RCC 7860 (cell line): ENCODE results near the gene DYNC2LI1.

ENCODE experiments used
- DNase-seq: peaks from one replicate; pipeline ENCODE4 v3.0.0-alpha.2; 2015; ENCODE audit warnings: low spot score
- FAIRE-seq: peaks from 2 replicates; lab custom pipeline; 2012; peaks lifted over from hg19 to GRCh38; lab: Jason Lieb, UNC

Gene DYNC2LI1

DNA sequence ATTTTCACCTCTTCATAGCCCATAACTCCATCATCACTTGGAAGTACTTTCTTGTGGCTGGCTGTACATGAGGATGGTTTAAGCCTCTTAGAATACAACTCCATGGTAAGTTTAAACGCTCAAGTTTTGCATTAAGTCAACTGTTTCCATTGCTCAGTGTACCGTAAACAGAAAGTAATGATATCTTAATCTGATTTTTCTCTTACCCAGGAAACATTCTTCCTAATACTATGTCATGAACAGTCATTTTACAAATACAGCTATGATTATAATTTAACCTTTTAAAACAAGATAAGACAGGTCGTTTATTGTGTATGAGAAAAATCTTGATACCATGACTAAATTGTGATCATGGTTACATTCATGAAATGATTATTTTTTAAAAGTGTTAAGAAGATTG, 11.6 kb upstream of the DYNC2LI1 start:
- peak; percentile 98 for FAIRE-seq

DNA sequence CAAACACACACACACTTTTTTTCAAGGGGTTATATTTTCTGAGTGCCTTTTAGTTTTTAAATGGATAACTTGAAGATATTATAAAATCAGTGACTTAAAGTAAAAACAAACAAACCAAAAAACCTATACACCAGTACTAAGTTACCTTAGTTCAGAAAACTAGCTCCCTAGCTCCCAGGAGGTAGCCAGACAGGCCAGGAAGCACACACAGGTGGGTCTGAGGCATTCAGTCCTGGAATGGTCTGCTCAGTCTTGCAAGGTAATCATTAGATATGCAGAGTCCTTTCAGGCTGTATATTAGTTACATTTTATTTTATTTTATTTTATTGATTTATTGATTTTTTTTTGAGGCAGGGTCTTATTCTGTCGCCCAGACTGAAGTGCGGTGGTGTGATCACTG, 10.7 kb upstream of the DYNC2LI1 start:
- no peak for FAIRE-seq
- peak; percentile 13 for DNase-seq

More for the DNA sequence above, 11.6 kb upstream of the DYNC2LI1 start:
- peak; percentile 83 for DNase-seq

DNA sequence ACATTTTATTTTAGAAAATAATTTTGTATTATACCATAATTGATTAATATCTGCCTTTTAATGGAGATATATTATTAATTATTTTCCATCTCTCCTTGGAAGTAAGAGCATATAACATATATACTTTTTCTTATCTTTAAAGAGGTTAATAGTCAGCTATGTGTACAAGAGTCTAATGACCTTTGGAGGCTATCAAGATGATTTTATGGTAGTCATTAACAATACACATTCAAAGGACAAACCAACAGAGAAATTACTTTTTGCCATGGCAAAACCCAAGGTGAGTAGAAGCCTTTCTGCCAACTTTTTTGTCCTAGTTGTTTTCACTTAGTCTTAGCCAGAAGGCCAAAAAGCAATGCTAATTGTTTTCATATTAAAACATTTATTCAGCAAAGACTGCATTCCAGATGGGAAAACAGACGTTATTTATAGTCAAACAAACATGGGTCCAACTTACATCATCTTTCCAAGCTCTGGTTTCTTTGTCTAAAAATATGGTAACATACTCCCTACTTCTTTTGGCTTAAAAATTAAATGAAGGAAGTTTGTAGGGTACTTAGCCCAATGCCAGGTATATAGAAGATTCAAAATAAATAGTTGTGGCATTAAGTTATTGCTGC, 9.6 kb upstream of the DYNC2LI1 start:
- FAIRE-seq (peak; percentile 27), DNase-seq (no peak)

DNA sequence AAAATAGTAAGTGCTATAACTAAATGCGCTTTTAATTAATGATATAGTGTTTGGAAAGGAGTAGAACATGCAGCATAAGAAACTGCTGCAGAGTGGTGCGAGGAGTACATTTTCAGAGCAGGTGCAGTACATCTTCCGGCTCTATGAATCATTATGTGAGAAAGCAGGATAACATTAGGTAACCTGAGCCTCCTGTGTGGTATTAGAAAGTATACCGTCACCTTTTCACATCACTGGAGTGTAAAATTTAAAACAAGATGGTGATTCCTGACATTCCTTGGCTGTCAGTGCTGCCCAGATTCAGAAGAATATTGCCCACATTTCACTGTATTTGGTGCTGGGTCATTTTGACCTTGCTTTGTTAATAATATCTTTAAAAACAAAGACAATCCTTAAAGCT, 7.8 kb upstream of the DYNC2LI1 start:
- peak; percentile 73 for FAIRE-seq
- peak; percentile 55 for DNase-seq

DNA sequence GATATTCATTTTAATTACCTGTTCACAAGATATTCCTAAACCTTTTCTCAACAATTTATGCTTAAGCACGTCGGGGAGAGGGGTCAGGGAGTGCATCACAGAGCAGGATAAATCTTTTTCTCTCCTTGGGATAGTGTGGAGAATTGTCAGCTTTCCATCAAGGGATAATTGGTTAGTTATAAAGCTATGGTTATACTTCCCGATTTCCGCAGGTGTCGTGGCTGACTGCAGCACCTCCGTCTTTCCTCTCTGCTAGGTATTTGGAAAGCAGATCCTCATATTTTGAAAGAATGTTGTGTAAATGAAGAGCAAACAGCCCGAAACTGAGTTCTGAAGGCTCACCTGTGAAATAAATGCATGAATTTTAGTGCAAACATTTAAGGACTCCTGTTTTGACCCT, 778 bp downstream of the DYNC2LI1 start:
- no peak for DNase-seq
- no peak for FAIRE-seq

DNA sequence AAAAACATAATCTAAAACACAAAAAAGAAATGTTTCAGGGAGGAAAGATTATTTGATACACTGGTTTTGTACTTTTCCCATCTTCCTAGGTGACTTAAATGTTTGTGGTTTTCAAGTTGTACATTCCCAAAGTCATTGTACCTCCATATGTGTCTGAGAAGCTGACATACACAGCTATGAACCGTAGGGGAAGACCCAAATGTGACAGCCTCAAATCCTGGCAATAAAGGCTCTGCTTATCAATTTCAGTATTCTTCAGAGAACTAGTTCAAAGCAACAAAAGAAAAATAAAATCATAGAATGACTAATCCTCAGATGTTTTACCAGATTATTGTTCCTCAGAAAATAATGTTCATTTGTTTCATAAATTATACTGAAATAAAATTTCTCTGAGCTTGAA, 2.5 kb downstream of the DYNC2LI1 start:
- DNase-seq = no peak
- FAIRE-seq = no peak

DNA sequence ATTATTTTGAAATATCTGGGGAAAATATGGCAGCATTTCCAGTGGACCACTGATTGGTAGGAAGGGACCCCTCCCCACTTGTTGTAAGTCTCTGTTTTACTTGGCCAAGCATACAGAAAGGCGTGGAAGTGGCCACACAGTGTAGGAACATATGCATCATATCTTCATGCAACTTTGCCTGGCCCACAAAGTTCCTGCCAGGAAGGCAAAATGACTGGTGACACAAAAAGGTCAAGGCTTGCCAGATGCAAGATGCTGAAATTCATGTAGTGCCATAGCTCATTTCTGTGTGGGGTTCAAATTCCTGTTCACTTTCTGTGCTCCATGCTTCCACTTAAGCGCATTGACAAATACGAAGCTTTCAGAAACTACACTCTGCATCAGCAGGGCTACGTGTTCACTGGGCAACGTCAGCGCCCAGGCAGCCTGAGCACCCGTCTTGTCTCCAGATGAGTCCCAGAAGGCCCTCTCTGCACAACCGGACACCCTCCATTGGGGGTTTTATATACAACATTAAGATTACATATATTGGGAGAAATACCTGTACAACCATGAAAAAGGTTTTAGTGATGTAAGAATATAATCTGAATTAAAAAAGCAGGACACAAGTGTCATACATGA, 3.6 kb downstream of the DYNC2LI1 start:
- FAIRE-seq (no peak), DNase-seq (no peak)

DNA sequence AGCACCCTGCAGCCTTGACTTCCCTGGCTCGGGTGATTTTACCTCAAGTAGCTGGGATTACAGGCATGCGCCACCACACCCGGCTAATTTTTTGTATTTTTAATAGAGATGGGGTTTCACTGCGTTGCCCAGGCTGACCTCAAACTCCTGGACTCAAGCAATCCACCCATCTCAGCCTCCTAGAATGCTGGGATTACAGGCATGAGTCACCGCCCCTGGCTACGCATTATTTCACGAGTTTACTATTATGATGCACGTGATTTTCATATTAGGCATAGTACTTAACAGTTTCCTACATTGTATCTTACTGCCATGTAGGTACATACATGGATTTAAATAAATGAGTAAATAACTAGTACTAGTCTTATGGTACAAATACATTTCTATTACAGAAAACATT, 4.4 kb downstream of the DYNC2LI1 start:
- FAIRE-seq = no peak
- no peak for DNase-seq

DNA sequence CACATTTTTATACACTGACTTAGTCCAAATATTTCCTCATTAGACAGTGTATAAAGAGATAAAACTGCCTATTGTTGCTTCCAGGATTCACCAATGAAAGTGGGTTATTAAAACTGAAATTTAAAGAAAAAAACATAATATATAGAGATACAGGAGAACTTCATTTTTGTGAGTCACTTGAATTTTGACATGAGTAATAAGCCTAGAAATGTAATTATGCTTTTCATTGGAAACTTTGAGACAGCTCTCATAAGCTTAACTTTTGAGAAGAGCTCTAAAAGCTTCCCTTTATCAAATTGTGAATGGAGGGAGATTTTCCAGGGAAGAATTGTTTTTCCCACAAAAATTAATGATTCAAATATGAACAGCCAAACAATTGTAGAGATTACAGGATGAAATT, 14.1 kb downstream of the DYNC2LI1 start:
- DNase-seq (no peak), FAIRE-seq (no peak)

DNA sequence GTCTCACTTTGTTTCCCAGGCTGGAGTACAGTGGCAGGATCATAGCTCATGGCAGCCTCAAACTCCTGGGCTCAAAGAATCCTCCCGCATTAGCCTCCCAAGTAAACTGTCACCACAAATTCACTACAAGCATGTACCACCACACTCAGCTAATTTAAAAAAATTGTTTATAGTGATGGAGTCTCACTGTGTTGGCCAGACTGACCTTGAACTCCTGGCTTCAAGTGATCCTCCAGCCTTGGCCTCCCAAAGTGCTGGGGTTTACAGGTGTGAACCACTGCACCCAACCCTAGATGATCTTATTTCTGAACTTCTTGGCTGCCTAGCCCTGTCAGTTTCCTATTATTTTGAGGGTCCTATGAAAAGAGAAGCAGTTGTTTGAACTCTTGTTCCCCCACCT, 14.8 kb downstream of the DYNC2LI1 start:
- FAIRE-seq (no peak), DNase-seq (no peak)

DNA sequence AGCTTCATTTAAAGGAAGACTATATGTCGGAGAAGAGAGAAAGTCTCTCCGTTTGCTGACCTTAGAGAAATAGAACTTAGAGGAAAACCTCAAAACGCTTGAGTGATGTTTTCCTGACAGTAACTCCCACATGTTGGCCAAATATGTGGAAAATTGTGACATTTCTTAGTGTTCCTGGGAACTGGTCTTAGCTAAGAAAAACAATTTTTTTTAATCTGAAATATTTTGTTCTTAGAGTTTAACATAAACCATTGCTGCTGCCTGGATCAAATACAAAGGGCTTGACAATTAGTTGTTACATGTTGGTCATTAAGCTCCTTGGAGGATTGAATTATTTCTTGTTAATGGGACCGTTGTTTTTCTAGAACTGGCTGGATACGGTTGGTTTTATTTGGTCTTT, 16.3 kb downstream of the DYNC2LI1 start:
- no peak for DNase-seq
- FAIRE-seq = no peak

DNA sequence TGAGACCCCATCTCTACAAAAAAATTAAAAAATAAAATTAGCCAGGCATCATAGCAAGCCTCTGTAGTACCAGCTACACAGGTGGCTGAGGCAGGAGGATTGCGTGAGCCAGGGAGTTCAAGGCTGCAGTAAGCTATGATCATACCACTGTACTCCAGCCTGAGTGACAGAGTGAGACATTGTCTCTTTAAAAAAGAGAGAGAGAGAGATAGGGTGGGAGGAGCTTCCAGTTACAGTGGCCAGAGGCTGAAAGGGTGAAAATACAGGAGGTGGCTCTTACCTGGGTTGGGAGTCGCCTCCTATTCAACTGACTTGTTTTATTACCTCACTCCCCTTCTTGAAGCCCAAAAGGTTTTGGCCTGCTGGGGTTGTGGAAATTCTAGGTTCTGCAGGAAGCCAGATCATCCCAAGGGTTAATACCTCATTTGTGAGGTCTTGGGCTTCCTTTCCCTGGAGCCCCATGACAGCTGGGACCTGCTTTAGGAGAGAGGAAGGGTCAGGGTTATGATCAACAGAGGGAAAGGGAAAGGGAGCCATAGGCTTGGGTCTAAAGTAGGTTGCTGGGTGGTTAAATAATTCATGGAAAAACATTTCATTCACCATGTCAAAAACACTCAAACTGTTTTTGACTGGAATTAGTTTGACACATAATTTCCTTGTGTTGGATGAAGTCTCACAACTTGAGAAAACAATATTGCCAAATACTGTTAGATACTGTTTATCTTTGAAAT, 17.4 kb downstream of the DYNC2LI1 start:
- FAIRE-seq = no peak
- DNase-seq = no peak

DNA sequence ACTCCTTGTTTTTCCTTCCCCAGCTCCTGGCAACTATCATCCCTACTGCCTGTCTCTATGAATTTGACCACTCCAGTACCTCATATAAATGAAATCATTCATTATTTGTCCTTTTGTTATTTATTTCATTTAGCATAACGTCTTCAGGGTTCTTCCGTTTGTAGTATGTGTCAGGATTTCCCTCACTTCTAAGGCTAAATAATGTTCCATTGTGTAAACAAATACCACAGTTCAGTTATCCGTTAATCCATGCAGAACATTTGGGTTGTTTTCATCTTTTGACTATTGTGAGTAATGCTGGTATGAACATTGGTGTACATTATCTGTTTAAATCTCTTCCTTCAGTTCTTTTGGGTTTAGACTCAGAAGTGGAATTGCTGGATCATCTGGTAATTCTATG, 18.8 kb downstream of the DYNC2LI1 start:
- DNase-seq (peak; percentile 62), FAIRE-seq (peak; percentile 93)

DNA sequence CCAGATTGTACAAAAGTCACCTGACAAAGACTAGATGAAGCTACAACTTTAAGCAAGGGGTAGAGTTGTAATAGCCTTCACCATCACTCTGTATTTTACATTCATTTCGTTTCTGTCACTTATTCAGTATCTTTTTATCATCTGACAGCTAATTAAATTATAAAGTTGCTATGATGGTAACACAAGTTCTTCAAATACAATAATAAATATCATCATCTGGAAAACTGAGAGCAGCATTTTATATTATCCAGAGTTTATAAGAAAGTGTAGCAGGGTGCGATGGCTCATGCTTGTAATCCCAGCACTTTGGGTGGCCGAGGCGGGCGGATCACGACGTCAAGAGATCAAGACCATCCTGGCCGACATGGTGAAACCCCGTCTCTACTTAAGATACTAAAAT, 21.1 kb downstream of the DYNC2LI1 start:
- DNase-seq = no peak

DNA sequence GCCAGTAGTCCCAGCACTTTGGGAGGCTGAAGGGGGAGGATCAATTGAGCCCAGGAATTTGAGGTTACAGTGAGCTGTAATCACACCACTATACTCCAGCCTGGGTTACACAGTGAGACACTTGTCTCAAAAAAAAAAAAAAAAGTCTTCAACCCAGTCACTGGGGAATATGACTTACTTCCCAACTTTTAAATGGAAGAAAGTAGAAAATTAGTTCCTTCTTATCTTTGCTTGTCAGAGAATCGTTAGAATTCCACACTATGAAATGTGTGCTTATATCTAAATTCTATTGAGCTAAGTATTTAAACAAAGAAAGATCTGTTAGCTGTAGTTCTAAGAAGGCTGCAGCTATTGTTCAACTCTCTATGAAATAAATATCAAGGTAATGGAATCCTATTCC, 22.4 kb downstream of the DYNC2LI1 start:
- no peak for DNase-seq
- FAIRE-seq = no peak

More for the DNA sequence above, 21.1 kb downstream of the DYNC2LI1 start:
- no peak for FAIRE-seq

DNA sequence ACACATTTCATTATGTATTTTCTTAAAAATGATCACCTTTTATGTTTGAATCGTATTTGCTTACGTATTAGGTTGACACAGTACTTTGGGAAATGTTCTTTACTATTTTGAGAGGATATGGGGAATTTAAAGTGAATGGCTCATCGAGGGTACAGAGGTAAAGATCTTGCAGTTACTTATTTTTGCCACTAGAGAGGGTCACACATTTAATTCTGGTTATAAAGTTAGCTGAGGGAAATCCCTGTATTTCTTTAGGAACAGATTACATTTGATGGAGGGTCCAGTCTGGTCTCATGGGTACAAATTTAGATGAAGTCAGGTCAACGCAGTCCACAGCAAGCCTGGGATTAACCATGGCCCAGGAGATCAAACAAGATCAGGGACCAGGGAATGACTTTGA, 24.5 kb downstream of the DYNC2LI1 start:
- no peak for FAIRE-seq

DNA sequence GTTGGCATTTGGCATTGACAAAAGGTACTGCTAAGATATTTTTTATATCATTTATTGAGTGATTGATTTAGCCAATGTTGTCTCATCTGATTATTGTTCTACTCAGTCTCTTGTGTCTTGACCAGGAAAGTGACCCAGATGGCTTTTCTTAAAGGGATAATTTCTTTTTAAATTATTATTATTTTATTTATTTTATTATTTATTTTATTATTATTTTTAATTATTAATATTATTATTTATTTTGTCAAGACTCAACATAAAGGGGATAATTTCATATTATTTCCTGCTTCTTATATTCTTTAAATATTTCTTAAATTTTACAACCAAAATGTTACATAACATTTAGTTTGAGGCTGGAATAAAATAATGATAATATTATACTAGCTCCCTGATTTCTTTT, 27.1 kb downstream of the DYNC2LI1 start:
- FAIRE-seq = peak; percentile 57
- DNase-seq = no peak

More for the DNA sequence above, 24.5 kb downstream of the DYNC2LI1 start:
- no peak for DNase-seq

DNA sequence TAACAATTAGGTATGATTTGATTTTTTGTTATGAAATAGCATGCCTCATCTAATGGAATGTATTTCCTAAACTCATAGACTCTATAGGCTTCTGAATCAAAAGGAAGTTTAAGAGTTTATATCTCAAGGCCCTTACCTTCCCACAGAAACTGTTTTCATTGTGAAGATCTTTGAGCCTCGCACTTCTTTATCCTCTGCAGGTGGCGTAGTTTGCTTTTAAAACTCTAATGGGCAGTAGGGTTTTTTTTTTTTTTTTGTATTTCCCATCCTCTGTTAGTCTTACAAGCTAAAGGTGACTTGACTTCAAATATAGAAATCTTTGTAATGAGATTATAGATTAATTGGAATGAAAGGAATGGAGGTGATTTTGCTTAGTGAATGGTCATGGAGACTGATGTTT, 28.3 kb downstream of the DYNC2LI1 start:
- FAIRE-seq (no peak), DNase-seq (no peak)

DNA sequence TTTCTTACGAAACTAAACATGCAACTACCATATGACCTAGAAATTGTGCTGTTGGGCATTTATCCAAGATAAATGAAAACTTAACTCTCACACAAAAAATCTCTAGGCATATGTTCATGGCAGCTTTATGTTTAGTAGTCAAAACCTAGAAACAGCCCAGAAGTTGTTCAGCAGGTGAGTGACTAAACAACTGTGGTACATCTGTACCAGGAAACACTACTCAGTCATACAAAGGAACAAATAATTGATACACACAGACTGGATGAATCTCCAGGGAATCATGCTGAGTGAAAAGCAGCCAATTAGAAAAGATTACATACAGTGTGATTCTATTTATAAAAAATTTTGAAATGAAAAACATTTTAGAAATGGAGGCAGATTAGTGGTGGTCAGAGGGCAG, 29.3 kb downstream of the DYNC2LI1 start:
- FAIRE-seq (no peak), DNase-seq (no peak)

DNA sequence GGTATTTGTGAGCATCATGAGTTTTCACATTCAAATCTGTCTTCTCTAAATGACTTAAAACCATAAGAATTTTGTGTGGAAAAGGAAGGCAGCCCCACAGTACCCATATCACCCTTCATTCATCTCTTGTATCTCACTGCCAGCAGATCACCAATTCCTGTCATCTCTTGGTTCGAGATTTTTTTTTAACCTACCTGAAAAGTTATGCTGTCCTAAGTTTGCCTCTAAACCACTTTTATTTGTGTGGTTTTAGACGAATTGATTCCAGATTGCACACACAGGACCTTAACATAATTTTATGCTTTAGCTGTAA, 32.8 kb downstream of the DYNC2LI1 start:
- DNase-seq = no peak
- no peak for FAIRE-seq

DNA sequence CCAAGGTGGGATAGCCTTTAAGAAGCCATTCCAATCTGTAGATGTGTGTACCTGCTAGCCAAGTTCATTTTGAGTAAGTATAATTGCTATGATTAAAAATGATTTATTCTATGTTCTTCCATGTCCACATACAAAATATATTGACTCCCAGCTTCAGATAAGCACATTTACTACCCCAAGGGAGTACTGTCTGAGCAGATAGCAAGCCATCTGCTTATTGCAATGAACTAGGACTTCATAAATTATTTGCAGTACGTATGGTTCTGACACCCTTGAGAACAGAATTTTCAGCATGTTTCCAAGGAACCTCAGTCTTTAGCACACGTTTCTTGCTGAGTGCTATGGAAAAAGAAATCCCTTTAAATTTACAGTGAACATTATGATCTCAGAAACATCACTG, 36.6 kb downstream of the DYNC2LI1 start:
- FAIRE-seq = no peak
- no peak for DNase-seq

DNA sequence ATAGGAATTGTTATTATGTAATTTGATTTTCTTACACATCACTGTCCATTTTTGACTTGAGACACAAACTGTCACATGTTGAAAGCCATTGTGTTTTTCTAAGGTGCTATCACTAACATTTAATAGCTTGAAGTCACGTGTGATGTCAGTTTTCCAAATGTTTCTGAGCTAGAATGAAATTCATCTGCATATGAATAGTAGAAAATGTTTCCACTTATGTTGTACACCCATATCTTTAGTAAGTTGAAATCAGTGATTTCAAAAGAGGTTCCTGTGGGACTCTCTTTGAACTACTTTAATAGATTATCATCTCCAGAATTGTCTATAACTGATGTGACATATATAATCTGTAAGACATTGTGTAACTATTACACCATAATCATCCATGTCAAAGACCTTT, 37.0 kb downstream of the DYNC2LI1 start:
- DNase-seq (no peak), FAIRE-seq (no peak)
